ENCODE results near the gene FER. TPM values are rescaled to one million over a fixed set of nuclear protein-coding genes. Genes with fewer than 3 reads are reported as not detected.

FER gene
- total and polyA plus RNA-seq, 2 of the 13 experiments (the other 11 are each of a cell fraction or from before 2014, with no cell fraction given) = 7.9 to 29.0 TPM

DNA sequence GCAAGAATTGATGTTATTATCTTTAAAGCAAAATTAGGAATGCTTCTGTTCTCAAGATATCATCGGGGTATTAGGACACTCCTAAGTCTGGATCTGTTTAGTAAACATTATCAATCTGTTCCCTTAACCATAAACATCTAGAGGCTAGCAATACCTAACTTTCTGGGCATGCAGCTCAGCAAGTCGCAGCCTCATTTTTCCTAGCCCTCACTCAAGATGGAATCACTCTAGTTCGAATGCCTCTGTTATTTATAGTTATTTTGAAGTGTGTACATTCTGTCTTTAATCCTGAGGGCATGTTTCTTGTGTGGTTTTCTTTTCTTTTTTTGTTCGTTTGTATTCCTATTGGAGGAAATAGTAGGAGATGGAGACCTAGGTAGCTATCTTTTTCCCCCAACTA is 66.9 kb downstream of the FER start:
- Histone ChIP-seq H3K36me3 (replicated peaks in 1 of 2; ENCODE audit: control insufficient read depth in 1 of 2, insufficient read depth in 2 of 2, low read length in 2 of 2) (no peaks in the 10 kb centered on the region), H4K20me1 (ENCODE audit: insufficient read depth, low read length) (no peaks in the 10 kb centered on the region), H2AFZ (ENCODE audit: low read length) (no peak overlapping the region), H3K4me3 (replicated peaks in 1 of 3; ENCODE audit: insufficient read depth in 1 of 3, low read depth in 2 of 3, low read length in 3 of 3) (no peak overlapping the region), H3K4me1 (ENCODE audit: insufficient read depth, low read length) (no peaks in the 10 kb centered on the region), H3K9me3 (ENCODE audit: low read length) (peaks cover 3% of the 10 kb centered on the region; the same call in 1 of the 2 replicates), H3K27me3 (ENCODE audit: control insufficient read depth in 1 of 2, insufficient read depth in 2 of 2, low read length in 2 of 2) (no peaks in the 10 kb centered on the region), H3K27ac (ENCODE audit: extremely low read length, insufficient read depth, low read length) (no peak overlapping the region), H3K9ac (ENCODE audit: insufficient read depth, low read depth, low read length) (no peak overlapping the region), H3K4me2 (ENCODE audit: low read depth, low read length) (no peak overlapping the region), H3K79me2 (ENCODE audit: insufficient read depth, low read length) (no peaks in the 10 kb centered on the region)
- POLR2A ChIA-PET = no interaction called here
- 73% methylated on average over 4 of the region's 4 CpGs for WGBS (ENCODE audit: low lambda C conversion rate)
- no peak for DNase-seq (ENCODE audit: low spot score)
- TF ChIP-seq, protein P1, sequence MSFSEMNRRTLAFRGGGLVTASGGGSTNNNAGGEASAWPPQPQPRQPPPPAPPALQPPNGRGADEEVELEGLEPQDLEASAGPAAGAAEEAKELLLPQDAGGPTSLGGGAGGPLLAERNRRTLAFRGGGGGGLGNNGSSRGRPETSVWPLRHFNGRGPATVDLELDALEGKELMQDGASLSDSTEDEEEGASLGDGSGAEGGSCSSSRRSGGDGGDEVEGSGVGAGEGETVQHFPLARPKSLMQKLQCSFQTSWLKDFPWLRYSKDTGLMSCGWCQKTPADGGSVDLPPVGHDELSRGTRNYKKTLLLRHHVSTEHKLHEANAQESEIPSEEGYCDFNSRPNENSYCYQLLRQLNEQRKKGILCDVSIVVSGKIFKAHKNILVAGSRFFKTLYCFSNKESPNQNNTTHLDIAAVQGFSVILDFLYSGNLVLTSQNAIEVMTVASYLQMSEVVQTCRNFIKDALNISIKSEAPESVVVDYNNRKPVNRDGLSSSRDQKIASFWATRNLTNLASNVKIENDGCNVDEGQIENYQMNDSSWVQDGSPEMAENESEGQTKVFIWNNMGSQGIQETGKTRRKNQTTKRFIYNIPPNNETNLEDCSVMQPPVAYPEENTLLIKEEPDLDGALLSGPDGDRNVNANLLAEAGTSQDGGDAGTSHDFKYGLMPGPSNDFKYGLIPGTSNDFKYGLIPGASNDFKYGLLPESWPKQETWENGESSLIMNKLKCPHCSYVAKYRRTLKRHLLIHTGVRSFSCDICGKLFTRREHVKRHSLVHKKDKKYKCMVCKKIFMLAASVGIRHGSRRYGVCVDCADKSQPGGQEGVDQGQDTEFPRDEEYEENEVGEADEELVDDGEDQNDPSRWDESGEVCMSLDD (CRISPR knock-in tag; IDR thresholded peaks at IDR 0.05; ENCODE audit: borderline replicate concordance) = no peak
- TF ChIP-seq ZNF768 (CRISPR knock-in tag; IDR thresholded peaks at IDR 0.05) (no peak), GTF2F1 (IDR thresholded peaks at IDR 0.05; ENCODE audit: low read length) (no peak), SMAD9 (CRISPR knock-in tag; IDR thresholded peaks at IDR 0.05) (no peak), ZNF776 (CRISPR knock-in tag; IDR thresholded peaks at IDR 0.05) (no peak), NFRKB (IDR thresholded peaks at IDR 0.05) (no peak), ZNF205 (CRISPR knock-in tag; IDR thresholded peaks at IDR 0.05) (no peak), ZNF839 (CRISPR knock-in tag; IDR thresholded peaks at IDR 0.05; ENCODE audit: borderline replicate concordance) (no peak), LCORL (IDR thresholded peaks at IDR 0.05) (no peak), LCORL (CRISPR knock-in tag; IDR thresholded peaks at IDR 0.05) (no peak), KLF11 (CRISPR knock-in tag; IDR thresholded peaks at IDR 0.05) (no peak), HNF1B (CRISPR knock-in tag; IDR thresholded peaks at IDR 0.05) (no peak), PLRG1 (conservative IDR thresholded peaks at IDR 0.05) (no peak), ZNF605 (CRISPR knock-in tag; IDR thresholded peaks at IDR 0.05) (no peak)
- TF ChIP-seq, protein P2, sequence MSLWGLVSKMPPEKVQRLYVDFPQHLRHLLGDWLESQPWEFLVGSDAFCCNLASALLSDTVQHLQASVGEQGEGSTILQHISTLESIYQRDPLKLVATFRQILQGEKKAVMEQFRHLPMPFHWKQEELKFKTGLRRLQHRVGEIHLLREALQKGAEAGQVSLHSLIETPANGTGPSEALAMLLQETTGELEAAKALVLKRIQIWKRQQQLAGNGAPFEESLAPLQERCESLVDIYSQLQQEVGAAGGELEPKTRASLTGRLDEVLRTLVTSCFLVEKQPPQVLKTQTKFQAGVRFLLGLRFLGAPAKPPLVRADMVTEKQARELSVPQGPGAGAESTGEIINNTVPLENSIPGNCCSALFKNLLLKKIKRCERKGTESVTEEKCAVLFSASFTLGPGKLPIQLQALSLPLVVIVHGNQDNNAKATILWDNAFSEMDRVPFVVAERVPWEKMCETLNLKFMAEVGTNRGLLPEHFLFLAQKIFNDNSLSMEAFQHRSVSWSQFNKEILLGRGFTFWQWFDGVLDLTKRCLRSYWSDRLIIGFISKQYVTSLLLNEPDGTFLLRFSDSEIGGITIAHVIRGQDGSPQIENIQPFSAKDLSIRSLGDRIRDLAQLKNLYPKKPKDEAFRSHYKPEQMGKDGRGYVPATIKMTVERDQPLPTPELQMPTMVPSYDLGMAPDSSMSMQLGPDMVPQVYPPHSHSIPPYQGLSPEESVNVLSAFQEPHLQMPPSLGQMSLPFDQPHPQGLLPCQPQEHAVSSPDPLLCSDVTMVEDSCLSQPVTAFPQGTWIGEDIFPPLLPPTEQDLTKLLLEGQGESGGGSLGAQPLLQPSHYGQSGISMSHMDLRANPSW (CRISPR knock-in tag; IDR thresholded peaks at IDR 0.05; ENCODE audit: borderline replicate concordance) = no peak
- no peak for FAIRE-seq
- intact Hi-C loops (cut with micrococcal nuclease; ENCODE audit: unreplicated experiment) (no loop called here), in situ Hi-C loops (cut with HindIII; ENCODE audit: extremely low pct_ligation_motif_present, low pct_unique_long_range_greater_than_20kb) (no loop called here)
- CTCF ChIA-PET (ENCODE audit: low intra/inter-chr PET ratio, low total read pairs) = no interaction called here
- ATAC-seq = no peak
- BruUV-seq (replicated peaks) = no TSS peak

Data from HepG2 (cell line).